Measurements from ENCODE around the gene TAF12.
"Not testable (repeated sequence)": the region's sequence is repeated elsewhere in the genome, so short reads cannot be mapped to it uniquely, and the experiment has no call there.

TAF12 gene

GRCh38 chr1:28642847-28643635 lies at the start of gene TAF12:
Gene TAF12, minus strand, starts transcription at chr1:28643067. Its CDS starts 20,986 bp downstream, at chr1:28622081.
- DNase-seq, result peak; percentile 41 to 95 (median 86)

- DNase-seq, result not testable (repeated sequence)
Observed at GRCh38 chr1:28691627-28692026, 48.8 kb upstream of the TAF12 start.

- no peak for DNase-seq
Observed at GRCh38 chr1:28684937-28685336, 42.1 kb upstream of the TAF12 start.

- DNase-seq, result no peak
Observed at GRCh38 chr1:28682840-28683239, 40.0 kb upstream of the TAF12 start.

- no peak for DNase-seq
Observed at GRCh38 chr1:28680151-28680550, 37.3 kb upstream of the TAF12 start.

- DNase-seq, result no peak
Observed at GRCh38 chr1:28675924-28676257, 33.0 kb upstream of the TAF12 start.

- DNase-seq, result not testable (repeated sequence)
Observed at GRCh38 chr1:28672971-28673370, 30.1 kb upstream of the TAF12 start.

GRCh38 chr1:28671254-28671780 lies 28.4 kb upstream of the TAF12 start:
- DNase-seq, result no peak

GRCh38 chr1:28668956-28669723 lies 26.3 kb upstream of the TAF12 start:
- peak in 45 of 51 donors; percentile 7 to 76 (median 37) for DNase-seq

- peak in 50 of 51 donors; percentile 22 to 87 (median 72) for DNase-seq
Observed at GRCh38 chr1:28668191-28668955, 25.5 kb upstream of the TAF12 start, which contains the start of gene GMEB1. Gene GMEB1, plus strand, starts transcription at chr1:28668784. Its CDS starts 14,829 bp downstream, at chr1:28683613.

- no peak for DNase-seq
Observed at GRCh38 chr1:28666806-28667205, 23.9 kb upstream of the TAF12 start.

- no peak for DNase-seq
Observed at GRCh38 chr1:28663871-28664470, 21.1 kb upstream of the TAF12 start.

- DNase-seq, result no peak
Observed at GRCh38 chr1:28656335-28656734, 13.5 kb upstream of the TAF12 start.

- DNase-seq, result not testable (repeated sequence)
Observed at GRCh38 chr1:28655448-28656311, 12.8 kb upstream of the TAF12 start.

GRCh38 chr1:28653870-28654269 lies 11.0 kb upstream of the TAF12 start:
- DNase-seq, result not testable (repeated sequence)

- DNase-seq, result not testable (repeated sequence)
Observed at GRCh38 chr1:28653063-28653462, 10.2 kb upstream of the TAF12 start.

- peak in 49 of 51 donors; percentile 11 to 99 (median 69) for DNase-seq
Observed at GRCh38 chr1:28648474-28649198, 5.8 kb upstream of the TAF12 start, which contains the start of gene RNU11. Gene RNU11, plus strand, starts transcription at chr1:28648600.

GRCh38 chr1:28648008-28648473 lies 5.2 kb upstream of the TAF12 start:
- peak; percentile 42 to 99 (median 81) for DNase-seq

- no peak for DNase-seq
Observed at GRCh38 chr1:28646040-28646439, 3.2 kb upstream of the TAF12 start.

All from hypothalamus (tissue), 51 donors.